Measurements from ENCODE around the gene ACSBG1.

ACSBG1 gene

DNA sequence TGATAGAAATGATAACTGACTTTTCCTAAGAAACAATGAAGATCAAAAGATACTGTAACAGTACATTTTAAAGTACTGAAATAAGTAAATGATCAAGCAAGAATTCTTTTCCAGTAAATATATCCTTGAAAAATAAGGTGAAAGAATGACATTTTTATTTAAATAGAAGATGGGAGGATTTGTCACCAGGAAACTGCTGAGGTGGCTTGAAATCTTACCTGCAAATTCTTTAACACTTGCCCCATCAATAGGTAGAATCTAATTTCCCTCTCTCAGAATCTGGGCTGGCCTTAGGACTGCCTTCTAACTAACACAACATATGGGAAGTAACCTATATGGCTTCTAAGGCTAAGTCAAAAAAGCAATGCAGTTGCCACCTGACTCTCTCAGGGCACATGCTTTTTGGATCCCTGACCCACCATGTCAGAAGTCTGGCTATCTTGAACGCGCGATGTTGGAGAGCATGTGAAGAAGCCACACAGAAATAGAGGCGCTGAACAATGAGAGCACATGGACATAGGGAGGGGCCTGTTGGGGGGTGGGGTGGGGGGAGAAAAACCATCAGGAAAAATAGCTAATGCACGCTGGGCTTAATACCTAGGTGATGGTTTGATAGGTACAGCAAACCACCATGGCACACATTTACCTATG, 11.5 kb downstream of the ACSBG1 start:
- DNase-seq (ENCODE audit: low spot score): no peak

GRCh38 chr15:78220713-78221112, 13.7 kb downstream of the ACSBG1 start:
- DNase-seq (ENCODE audit: low spot score): no peak

- no peak for DNase-seq (ENCODE audit: low spot score)
Measured at GRCh38 chr15:78216276-78217104, 17.9 kb downstream of the ACSBG1 start.

DNA sequence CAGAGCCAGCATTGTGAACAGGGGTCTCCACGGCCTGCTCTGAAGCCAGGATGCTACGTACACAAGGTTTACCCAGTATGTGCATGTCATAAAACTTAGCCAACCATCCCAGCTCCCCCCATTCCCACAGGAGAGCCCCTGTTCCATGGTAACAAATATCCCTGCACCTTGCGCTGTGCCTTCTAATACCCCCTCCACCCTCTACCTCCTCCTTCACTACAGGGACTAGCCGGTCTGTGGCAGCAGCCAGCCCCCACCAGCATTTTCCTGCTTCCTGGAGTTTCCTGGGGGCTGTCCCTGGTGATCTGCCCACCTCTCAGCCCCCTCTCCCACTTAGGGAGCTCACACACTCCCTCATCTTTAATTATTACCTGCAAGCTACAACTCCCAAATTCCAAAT, 20.4 kb downstream of the ACSBG1 start:
- DNase-seq (ENCODE audit: low spot score): no peak

GRCh38 chr15:78213425-78213750, 21.0 kb downstream of the ACSBG1 start:
- DNase-seq (ENCODE audit: low spot score): no peak

DNA sequence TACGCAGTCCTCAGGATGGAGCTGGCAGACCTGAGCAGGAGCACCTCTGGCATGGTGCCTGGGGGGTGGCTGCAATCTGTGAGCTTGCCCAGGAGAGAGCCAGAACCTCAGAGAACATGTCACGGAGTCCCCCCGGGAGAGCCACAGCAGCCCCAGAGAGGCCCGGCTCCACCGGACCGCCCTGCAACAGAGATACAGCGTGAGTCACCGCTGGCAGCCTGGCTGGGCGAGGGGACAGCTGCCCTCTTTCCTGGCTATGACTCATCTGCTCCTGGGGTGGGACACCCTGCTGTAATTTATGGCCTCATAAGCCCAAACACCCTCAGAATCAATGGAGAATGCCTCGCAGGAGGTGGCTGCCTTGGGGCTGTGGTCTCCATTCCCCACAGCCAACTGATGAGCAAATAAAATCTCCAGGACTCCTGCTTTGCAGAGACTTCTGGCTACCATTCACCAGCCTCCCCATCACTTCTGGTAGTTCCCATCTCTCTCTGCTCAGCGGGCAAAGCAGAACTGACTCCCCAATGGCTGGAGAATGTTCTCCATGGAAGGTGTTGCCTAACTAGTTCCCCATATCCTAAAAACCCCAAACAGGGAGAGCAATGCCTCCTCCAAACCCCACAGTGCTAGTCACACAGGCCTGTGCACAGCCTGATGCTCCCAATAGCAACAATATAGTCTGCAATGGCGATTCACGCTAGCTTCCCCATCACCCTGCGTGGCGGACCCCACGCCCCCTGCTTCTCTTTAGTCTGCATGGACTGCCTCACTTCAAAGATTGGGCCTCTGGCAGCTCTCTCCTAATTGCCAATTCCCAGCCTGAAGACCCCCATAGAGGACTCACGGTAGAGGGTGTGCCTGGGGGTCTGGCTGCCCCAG, 21.6 kb downstream of the ACSBG1 start:
- no peak for DNase-seq (ENCODE audit: low spot score)

DNA sequence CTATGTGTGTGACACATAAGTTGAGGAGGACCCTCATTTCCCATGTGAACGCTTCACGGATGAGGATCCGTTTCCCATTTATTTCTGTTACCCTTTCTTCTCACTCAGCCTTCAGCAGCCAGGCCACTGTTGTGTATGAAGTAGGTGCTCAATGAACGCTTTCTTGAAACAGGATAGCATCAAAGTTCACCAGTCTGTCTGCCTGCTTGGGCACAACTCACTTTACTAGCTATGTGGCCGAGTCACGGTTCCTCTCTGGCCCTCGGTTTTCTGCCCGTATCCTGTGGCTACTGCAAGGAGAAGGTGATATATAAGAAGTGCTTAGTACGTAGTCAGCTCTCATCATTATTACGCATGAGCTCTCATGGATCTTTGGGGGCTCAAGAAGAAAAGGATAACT, 22.4 kb downstream of the ACSBG1 start:
- no peak for DNase-seq (ENCODE audit: low spot score)

- no peak for DNase-seq (ENCODE audit: low spot score)
Measured at GRCh38 chr15:78211189-78211921, 23.0 kb downstream of the ACSBG1 start.

DNA sequence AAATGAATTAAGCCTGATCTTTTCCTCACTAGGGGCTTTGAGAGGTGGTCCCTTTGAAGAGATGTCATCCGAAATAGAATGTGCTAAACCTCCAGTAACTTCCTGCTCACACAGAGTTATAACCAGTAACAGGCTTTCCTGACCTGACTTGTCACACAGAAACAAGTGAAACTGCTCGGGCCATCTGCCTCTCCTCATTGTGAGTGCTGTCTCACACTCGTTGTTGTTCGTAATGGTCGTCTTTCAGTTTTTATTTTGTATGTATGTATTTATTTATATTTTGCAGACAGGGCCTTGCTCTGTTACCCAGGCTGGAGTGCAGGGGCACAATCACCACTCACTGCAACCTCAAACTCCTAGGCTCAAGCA, 24.0 kb downstream of the ACSBG1 start:
- DNase-seq (ENCODE audit: low spot score): no peak

GRCh38 chr15:78209646-78210348, 24.6 kb downstream of the ACSBG1 start:
- no peak for DNase-seq (ENCODE audit: low spot score)

GRCh38 chr15:78208887-78209645, 25.3 kb downstream of the ACSBG1 start:
- DNase-seq (ENCODE audit: low spot score): no peak

DNA sequence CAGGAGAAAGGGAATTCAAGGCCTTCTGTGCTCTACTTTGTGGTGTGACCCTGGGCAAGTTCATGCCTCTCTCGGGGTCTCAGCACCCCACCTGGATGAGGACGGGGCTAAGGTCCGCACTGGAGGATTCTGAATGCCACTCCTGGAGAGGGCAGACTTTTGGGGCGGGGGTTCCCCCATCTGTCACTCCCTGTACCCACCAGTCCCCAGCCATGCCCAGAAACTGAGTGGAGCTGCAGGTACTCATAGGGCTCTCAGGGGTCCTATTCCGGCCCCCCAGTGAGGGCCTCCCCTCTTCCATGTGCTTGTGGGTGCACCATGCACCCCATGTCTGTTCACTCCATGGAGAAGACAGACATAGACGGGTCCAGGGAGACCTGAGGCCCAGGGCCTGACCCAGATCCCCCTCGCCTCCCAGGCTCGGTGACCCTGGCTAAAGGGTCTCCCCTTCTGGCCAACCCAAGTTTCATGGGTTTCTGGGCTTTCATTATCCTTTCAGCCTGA, 26.0 kb downstream of the ACSBG1 start:
- no peak for DNase-seq (ENCODE audit: low spot score)

DNA sequence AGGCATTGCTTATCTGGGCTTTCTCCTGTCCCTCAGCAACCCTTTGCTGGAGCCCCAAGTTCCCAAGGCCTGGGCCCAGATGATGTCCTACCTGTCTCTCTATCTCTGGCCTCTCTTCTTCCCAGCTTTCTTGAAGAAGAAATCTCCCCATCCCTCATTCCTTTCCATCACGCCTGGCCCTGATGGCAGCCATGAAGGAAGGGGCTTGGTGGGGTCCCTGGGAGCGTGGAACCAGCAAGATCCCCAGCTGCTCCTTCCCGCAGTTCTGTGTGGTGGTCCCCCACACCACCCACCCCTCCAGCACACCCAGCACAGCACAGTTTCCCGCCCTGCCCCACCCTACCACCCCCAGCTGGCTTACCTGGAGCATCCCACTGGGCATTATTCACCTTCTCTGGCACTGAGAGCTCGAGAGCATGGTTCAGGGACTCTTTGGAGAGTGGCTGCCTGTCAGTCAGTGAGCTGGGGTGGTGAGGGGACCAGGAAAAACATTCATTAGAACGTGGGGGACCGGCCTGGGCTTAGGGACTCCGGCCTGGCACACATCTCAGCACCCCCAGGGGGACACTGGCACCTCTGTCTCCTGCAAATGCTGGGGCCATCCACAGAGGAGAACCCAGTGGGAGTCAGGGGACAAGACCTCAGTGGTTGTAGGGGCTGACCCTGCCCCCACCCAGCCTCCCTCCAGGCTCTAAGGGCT, 26.6 kb downstream of the ACSBG1 start:
- no peak for DNase-seq (ENCODE audit: low spot score)

- DNase-seq (ENCODE audit: low spot score): no peak
Measured at GRCh38 chr15:78207110-78207458, 27.3 kb downstream of the ACSBG1 start.

GRCh38 chr15:78206326-78207109, 27.8 kb downstream of the ACSBG1 start:
- no peak for DNase-seq (ENCODE audit: low spot score)

DNA sequence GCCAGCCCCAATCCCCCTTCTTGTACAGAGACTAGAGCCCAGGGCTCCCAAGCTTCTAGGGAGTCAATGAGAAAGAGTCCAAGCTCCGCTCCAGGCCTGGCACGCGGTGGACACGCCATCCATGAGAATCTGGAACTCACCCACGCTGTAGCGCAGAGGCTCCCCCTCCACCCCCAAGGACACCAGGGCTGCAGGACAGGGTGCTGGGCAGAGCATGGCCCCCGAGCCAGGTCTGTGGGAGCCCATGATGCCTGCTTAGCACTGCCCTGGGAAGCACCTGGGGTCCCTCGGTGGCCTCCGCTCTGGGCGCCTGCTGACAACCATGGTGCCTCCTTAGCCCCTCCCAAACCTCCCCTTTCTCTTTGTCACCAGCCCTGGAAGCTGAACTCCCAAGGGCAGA, 28.5 kb downstream of the ACSBG1 start:
- no peak for DNase-seq (ENCODE audit: low spot score)

GRCh38 chr15:78205337-78205736, 29.0 kb downstream of the ACSBG1 start:
- no peak for DNase-seq (ENCODE audit: low spot score)

DNA sequence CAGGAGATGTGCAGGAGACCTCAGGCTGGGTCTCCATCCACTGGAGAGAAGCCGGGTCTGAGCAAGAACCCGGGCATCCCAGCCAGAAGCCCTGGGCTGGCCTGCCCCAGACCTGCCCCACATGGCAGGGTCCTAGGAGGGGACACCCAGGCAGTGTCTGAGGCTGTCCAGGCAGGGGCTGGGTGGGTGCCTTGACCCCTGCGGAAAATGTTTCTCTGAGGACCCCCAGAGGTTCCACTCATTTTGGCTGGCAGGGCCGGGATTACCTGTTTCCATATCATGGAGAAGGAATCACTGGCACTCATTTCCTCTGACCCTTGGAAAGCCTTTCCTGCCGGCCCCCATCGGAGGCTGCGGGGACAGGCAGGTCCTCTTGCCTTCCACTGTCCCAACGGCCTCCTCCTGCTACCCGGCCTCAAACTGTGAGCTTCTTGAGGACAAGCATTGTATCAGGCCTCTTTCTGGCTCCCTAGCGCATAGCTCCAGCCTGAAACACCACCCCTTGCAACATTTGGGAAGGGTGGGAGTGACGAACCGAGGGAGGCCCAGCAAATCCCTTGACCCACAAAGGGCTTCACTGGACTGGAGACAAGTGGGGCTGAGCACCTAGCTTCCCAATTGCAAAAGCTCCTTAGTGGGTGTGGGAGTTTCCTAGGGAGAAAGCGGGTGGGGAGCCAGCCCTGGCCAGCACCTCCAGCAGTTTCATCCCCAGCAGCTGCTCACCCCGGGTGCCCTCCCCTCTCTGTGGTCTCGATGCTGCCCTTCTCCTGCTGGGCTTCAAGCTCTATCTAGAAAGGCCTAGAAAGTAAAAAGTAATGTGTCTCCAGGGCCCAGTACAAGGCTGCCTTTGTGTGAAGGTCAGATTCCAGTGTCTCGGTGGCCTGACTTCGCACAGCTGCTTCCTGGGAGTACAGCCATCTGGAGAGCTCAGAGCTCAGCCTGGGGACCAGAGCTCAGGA, 29.7 kb downstream of the ACSBG1 start:
- no peak for DNase-seq (ENCODE audit: low spot score)
